GM10847 (cell line): Measurements from ENCODE around the gene KCNQ1.

ENCODE experiments used
- POLR2A ChIP-seq: IDR thresholded peaks from 2 replicates; pipeline ENCODE4 v1.6.1; 2011; ENCODE audit not compliant: insufficient read length; ENCODE audit errors: extremely low read depth

Gene KCNQ1

DNA sequence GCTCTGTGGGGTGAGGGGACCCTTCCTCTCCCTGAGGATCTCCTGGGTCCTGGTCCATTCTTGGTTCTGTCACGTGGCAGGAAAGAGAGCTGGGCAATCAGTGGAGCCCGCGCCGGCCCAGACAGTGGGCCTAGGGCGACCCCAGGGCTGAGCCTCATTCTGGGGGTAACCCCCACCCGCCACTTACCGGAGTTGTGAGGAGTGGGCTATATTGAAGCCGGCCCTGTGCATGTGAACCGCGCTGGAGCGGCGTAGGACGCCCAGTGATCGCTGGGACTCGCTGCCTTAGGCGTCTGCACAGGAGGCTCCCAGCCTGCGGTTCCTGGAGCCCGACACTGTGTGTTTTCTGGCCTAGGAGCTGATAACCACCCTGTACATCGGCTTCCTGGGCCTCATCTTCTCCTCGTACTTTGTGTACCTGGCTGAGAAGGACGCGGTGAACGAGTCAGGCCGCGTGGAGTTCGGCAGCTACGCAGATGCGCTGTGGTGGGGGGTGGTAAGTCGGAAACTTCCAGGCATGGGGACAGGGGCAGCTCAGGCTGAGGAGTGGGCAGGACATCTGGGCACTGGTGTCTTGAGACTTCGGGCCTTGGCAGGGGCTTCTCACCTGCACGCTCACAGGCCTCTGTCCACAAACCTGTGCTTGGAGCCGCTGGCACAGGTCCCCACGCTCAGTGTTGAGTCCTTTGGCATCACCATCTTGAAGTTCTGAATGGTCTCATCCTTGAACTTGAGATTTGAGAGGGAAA lies 127.9 kb downstream of the KCNQ1 start:
- no peak for TF ChIP-seq POLR2A

DNA sequence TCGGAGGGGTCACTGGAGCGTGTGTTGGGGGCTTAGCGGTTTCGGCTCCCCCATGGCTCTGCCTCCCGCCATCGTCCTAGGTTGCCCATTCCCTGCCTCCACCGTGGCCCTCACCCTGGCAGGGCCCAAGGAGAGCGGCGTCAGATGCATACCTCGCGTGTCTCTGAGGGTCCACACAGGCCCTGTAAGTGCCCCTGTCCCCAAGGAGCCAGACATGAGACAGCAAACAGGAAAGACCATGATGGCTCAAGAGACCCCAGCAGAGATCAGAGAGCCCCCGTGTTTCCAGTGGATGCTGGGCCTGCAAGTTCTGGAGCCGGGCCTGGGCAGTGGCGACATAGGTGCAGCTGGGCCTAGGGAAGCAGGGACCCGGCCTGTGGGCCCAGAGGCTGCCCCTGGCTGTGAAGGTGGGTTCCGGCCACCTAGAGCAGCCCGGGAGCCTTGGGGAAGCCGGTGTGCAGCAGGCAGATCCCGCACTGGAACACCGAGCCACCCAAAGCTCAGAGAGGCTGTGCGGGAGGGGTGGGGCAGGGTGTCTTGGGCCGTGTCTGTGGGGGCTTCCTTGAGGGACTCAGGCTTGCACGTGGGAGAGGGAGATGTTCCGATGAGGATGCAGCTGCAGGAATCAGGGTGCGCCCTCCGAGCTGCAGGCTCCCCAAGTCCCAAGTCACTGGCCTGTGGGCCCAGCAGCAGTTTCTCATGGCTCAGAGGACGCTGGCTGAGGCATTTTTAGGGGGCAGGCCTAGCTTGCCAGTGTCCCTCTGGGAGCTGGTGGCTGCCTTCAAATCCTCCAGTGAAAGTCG lies 128.6 kb downstream of the KCNQ1 start:
- TF ChIP-seq POLR2A: no peak

DNA sequence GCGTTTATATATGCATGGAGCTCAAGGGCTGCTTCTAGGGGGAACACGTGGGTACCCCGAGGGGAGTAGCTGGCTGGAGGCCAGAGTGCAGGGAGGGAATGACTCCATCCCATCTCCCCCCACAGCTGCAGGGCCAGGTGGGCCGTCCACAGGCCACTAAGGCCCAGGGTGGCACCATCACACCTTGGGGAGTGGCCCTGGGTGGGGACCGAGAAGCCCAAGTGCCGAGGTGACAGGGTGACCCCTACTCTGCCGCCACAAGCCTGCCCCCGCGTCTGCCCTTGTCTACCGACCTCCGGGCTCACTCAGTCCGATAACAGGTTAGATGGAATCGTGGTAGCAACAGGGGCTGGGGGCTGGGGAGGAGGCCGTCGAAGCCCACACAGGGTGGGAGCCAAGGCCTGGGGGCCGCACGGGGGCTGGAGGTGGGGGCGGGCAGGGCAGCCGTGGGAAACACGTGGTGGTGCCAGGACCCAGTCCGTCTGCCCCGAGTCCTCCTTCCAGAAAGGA lies 129.3 kb downstream of the KCNQ1 start:
- no peak for TF ChIP-seq POLR2A

DNA sequence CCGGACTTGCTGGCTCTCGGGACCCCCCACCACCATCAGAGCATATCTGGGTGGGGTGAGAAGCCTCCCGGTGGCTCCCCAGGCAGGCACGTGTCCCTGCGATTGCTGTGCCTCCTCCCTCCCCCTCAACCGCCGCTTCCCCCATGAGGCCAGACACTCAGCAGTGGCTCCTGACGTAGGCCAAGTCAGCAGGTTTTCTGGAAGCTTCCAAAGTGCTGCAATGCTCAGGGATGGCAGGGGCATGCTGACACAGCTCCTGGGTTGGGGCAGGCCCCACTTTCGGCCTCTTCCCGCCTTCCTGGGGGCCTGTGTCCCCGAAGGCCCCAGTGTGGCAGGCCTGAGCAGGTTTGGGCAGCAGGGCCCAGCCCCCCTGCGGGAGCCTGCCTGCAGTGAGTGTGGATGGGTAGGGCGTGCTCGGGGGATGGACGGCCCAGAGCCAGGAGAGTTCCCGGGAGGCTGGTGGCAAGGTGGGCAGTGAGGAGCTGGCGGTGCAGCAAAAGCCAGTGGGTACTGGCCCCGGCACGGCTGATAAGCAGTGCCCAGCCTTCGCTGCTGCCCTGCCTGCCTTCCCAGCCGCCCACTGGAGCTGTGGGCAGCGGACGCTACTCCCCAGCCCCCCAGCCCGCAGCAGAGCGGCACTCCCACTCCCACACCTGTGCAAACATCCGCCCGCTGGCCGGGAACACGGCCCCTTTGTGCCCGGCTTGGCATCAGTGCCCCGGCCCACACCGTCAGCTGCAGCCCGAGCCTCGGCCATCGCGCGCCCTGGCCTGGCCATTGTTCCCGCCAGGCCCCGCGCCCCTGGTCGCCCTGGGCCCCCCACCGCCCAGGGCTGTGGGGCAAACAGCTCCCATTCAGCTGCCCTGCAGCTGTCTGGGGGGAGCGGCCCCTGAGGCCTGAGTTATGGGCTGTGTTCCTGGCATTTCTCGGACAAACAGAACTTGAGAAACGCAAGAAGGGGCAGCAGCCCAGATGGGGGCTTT lies 130.0 kb downstream of the KCNQ1 start:
- TF ChIP-seq POLR2A: no peak

DNA sequence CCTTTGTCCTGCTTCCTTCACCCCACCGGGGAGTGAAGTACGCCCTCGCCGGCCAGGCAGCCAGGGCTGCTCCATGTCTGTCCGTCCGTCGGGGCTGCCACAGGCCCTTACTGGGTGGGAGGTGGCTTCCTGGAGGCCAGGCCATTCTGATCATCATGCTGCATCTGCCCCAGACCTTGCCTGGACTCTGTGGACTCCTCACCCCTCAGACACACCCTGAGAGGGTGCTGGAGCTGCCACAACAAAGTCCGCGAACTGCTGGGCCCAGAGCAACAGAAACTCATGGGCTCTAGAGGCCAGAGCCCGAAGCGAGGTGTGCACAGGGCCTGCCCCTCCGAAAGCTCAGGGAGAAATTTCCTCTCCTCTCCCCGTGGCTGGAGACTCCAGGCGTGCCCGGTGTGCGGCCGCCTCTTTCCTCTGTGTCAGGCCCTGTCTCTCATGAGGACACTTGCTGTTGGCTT lies 130.8 kb downstream of the KCNQ1 start:
- TF ChIP-seq POLR2A: no peak

DNA sequence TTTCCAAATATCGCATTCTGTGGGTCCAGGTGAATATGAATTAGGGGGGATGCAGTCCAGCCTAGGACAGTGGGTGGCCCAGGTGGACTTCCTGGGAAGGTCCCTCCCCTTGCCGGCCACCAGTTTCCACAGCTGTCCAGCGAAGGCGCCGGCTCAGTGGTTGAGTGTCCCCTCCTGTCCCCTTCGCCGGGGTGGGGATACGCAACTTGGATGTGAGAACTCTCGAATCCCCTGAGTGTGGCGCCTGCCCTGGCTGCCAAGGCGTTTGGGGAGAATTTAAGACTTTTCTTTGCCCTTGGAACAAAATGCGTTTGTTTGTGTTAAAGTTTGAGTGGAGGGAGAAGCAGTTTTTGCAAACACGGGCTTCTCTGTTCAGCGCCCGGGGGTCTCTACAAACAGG lies 131.3 kb downstream of the KCNQ1 start:
- no peak for TF ChIP-seq POLR2A

DNA sequence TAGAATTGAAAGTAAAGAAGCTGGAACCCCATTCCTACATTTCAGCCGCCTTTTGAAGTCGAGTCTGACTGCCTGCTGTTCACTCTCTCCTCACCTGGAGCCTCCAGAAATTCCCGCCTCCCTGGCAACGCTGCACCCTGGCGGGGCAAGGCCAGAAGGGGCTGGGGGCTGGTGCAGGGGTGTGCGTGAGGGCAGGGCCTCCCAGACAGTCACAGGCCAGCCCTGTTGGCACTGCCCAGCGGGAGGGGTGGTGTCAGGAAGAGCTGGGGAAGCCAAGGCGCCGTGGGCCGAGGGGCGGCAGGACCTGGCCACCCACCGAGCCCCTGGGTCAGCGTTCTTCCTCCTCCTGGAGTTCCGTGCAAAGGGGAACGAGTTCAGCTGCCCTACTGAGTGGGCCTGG lies 131.7 kb downstream of the KCNQ1 start:
- no peak for TF ChIP-seq POLR2A

DNA sequence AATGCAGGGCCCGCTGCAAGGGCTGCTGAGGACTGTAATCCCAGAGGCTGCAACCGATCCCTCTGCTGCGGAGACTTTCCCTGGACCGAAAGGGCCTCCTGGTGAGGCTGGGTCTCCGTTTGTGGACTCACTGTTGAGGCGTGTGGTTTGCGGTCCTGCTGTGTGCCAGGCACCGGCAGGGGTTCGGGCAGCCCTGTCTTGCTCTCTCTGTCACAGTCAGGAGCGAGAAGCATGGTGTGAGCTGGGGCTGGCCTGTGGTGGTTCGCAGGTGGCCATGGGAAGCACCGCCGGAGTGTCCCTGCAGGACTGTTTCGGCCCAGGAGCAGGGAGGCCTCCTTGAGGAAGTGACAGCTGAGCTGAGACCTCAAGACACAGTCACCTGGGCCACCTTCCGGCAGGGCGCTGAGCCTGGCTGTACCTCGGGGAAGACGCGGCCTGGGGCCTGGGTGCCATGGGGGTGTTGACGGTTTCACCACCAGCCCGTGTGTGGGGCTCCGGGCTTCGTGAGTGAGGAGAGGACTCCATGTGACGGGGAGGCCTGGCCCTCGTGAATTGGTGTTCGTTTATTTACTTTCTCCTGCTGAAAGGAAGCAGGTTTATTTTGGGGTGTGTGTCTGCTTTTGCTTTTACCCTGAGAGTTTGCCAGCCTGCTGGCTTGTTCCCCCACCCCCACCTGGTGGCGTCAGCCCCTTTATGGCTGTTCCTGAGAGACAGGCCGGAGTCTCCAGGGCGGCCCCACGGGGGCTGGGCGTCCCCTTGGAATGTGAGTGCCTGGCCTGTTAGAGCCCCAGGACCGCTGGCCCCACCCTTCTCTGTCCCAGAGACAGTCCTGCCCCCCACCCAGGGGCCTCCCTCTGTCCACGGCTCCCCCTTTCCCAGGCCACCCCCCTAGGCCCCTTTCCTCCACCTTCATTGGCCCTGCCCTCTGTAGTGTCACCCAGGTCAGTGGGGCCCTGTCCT lies 132.5 kb downstream of the KCNQ1 start:
- TF ChIP-seq POLR2A: no peak

DNA sequence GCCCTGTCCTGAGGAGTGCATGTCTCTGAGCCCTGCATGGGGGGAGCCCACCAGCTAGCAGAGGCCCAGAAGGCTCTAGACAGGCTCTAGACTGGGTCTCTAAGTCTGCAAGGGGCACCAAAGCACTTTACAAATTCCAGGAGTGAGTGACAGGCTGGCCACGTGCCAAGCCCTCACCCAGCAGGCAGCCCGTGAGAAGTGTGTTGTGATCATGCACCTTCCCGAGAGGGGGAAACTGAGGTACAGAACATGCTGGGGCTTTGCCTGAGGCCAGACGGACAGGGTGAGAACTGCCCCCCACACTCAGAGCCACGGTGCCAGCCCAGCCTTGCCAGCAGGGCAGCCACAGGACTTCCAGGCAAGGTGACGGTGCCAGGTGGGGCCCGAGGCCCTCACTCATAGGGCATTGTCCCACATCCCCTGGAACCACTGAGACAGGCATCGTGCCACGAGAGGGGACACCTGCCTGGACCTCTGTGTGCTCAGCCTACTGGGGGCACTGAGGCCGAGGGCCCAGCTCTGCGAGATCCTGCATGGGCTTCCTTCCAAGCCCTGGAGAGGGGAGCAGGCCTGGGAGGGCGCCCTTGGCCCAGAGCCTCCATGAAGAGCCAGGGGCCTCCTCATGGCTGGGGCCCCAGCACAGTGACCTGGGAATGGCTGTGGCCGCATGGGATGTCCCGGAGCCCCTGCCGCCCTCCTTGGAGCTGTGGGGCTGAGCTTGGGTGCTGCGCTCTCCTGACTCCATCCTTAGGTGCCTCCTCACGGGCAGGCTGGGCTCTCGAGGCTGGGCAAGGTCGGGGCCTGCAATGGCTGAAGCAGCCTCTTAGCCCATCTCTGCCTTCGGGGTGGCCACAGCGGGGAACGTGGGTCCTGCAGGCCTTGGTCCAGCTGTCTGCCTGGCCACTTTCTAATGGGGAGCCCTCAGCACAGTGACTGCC lies 133.5 kb downstream of the KCNQ1 start:
- TF ChIP-seq POLR2A: no peak

DNA sequence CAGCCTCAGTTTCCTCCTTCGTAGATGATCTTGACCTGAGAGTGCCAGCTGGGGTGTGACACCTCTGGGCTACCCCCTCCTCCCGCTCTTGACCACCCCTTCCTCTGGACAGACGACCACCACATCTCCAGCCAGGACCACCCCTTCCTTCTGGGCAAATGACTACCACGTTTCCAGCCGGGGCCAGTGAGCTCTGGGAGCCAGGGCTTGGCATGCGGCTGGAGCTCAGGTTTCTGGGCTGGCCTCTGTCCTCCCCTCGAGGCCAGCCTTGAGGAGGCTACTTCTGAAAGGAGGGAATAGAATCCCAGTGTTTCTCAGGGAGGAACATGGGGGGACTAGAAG lies 134.1 kb downstream of the KCNQ1 start:
- TF ChIP-seq POLR2A: no peak

DNA sequence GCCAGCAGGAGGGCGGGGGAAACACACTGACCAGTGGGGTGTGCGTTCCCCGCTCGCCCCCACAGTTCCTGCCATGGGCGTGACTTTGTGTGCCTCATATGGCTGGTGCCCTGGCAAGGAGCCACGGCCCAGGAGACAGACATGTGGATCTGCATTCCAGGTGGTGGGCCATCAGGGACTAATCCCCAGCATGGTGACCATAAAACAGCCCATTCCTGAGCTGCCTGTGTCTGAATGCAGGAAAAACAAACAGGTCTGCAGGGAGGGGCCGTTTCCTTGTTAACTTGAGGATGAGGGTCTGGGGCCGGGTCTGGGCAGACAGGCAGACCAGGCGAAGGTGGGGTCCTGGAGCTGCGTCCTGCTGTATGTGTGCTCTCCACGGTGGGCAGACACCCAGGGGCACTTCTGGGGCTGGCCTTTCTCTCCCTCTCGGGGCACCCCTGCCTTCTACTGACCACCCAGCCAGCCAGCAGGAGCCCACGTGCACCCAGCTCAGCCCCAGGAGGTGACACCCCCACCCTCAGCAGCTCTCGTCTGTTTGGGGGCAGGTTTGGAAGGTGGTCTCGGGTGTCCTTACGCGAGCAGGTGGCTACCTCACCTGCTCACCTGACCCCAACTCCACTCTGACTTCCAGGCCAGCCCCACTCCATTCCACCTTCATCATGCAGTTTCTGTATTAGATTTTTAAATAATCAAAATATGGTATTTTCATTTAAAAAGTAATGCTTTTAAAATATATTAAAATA lies 134.7 kb downstream of the KCNQ1 start:
- no peak for TF ChIP-seq POLR2A

DNA sequence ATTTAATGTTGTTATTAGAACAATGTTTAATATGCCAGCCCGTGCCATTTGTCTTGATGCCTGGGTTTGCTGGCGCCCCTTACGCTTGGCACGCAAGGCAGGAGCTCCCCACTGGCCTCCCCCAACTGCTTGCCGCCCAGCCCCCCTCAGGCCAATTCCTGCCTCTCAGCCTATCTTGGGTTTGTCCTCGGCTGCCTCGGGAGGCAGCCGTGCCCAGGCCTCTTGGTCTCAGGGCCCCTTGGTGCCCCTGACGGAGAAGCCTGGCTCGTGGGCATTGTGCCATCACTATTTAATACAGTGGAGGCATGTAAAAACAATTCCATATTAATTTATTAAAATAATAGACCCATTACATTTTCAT lies 135.2 kb downstream of the KCNQ1 start:
- no peak for TF ChIP-seq POLR2A
